ENCODE data around the gene CBLL2. TPM values are rescaled to one million over a fixed set of nuclear protein-coding genes. Genes with fewer than 3 reads are reported as not detected.

The CBLL2 gene
- total RNA-seq, 1 experiment from 2014 or later, result not detected

DNA sequence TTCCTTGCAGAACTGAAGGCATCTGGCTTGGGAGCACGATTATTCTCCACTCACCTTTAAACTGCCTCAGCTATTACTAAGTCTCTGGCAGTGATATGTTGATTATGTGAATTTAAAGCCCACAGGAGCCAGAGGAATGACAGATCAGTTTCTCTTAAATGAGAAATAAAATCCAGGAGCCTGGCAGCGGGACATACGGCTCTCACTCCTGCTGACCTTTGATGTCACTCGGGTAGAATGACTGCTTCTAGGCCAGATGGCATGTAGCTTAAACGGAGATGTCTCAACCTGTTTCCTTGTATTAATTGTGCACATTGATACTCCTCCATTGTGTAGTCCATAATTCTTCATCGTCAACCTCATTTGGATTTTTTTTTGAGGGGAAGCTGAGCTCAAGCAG lies 4.0 kb upstream of the CBLL2 start:
- Histone ChIP-seq H4K5ac (ENCODE audit: insufficient read length, low read depth, low read length) (no peak overlapping the region), H2BK20ac (ENCODE audit: low read depth, low read length, poor library complexity, severe bottlenecking) (no peak overlapping the region), H2AFZ (ENCODE audit: low read length) (no peak overlapping the region), H4K20me1 (ENCODE audit: control insufficient read depth, insufficient read depth, insufficient read length) (no peaks in the 10 kb centered on the region), H3K23me2 (ENCODE audit: insufficient read length, low read depth, low read length, poor library complexity, severe bottlenecking) (no peaks in the 10 kb centered on the region), H3K14ac (ENCODE audit: insufficient read depth, low read length) (no peak overlapping the region), H2BK120ac (ENCODE audit: low read depth, low read length, poor library complexity, severe bottlenecking) (no peak overlapping the region), H3T11ph (ENCODE audit: low read length) (no peak overlapping the region), H3K79me2 (ENCODE audit: insufficient read depth, low read length) (no peaks in the 10 kb centered on the region), H3K56ac (ENCODE audit: insufficient read length, low read depth, low read length) (no peak overlapping the region), H3K4me1 (ENCODE audit: insufficient read depth, low read length) (no peaks in the 10 kb centered on the region), H2BK12ac (ENCODE audit: insufficient read length, low read depth, low read length) (no peak overlapping the region), H2BK5ac (ENCODE audit: insufficient read length, low read length) (no peak overlapping the region), H3K4ac (ENCODE audit: low read depth, low read length) (no peak overlapping the region), H3K9ac (ENCODE audit: extremely low read depth, insufficient read length, low read length) (no peak overlapping the region), H3K79me1 (ENCODE audit: insufficient read depth, low read depth, low read length, poor library complexity, severe bottlenecking) (no peaks in the 10 kb centered on the region), H4K8ac (replicated peaks; ENCODE audit: insufficient read length, low read depth, low read length) (no peak overlapping the region), H4K91ac (ENCODE audit: insufficient read length, low read depth, low read length) (no peak overlapping the region), H3K9me3 (ENCODE audit: control insufficient read depth, low read depth, low read length) (no peaks in the 10 kb centered on the region), H3K18ac (ENCODE audit: insufficient read length, low read depth, low read length) (no peak overlapping the region), H2AK5ac (ENCODE audit: insufficient read length, low read length) (no peak overlapping the region), H3K23ac (ENCODE audit: insufficient read length, low read depth, low read length) (no peak overlapping the region), H2BK15ac (ENCODE audit: low read depth, low read length) (no peak overlapping the region), H3K4me2 (ENCODE audit: insufficient read depth, insufficient read length, low read length) (no peak overlapping the region), H3K27ac (ENCODE audit: insufficient read length, low read depth, low read length) (no peak overlapping the region), H3K27me3 (ENCODE audit: insufficient read depth, low read length) (no peaks in the 10 kb centered on the region)
- TF ChIP-seq, protein P1, sequence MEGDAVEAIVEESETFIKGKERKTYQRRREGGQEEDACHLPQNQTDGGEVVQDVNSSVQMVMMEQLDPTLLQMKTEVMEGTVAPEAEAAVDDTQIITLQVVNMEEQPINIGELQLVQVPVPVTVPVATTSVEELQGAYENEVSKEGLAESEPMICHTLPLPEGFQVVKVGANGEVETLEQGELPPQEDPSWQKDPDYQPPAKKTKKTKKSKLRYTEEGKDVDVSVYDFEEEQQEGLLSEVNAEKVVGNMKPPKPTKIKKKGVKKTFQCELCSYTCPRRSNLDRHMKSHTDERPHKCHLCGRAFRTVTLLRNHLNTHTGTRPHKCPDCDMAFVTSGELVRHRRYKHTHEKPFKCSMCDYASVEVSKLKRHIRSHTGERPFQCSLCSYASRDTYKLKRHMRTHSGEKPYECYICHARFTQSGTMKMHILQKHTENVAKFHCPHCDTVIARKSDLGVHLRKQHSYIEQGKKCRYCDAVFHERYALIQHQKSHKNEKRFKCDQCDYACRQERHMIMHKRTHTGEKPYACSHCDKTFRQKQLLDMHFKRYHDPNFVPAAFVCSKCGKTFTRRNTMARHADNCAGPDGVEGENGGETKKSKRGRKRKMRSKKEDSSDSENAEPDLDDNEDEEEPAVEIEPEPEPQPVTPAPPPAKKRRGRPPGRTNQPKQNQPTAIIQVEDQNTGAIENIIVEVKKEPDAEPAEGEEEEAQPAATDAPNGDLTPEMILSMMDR (conservative IDR thresholded peaks at IDR 0.05), result no peak
- DNase-seq, result no peak
- no peak overlapping the region for H3K4me3 Mint-ChIP-seq
- H3K4me1 Mint-ChIP-seq, result 0 out of 4 replicates have a peak, but pooled peaks cover 0 to 6% of the 10 kb centered on the region in 2 experiments
- H3K36me3 Mint-ChIP-seq (ENCODE audit: insufficient read depth in 1 of 3, low read depth in 3 of 3), result peaks cover 0 to 3% (median 0%) of the 10 kb centered on the region in 3 experiments; a peak in 1 of 7 replicates
- peaks cover 3 to 35% of the 10 kb centered on the region in 2 experiments; a peak in 4 of 5 replicates for H3K9me3 Mint-ChIP-seq
- H3K27ac Mint-ChIP-seq, result no peak overlapping the region
- no peaks in the 10 kb centered on the region for H3K27me3 Mint-ChIP-seq (ENCODE audit: low read depth)
- no CpG with 5 or more reads among the region's 6 CpGs for WGBS (ENCODE audit: extremely low coverage, insufficient read length, low lambda C conversion rate)

Measured in H9 (cell line).